A549 treated with DMSO at 1 μM for 4 hours (cell line): Measurements from ENCODE around the gene CST2. TPM values are rescaled to one million over a fixed set of nuclear protein-coding genes. Genes with fewer than 3 reads are reported as not detected.

Experiments
- total RNA-seq: library from RNA; stranded (reverse); fragments of 200-300 nt; extraction: Qiagen RNA extraction; gene quantifications from 5 replicates; pipeline ENCODE4 v1.2.3, GENCODE V29; 2022; ENCODE audit warnings: low read depth

CST2 gene, protein sequence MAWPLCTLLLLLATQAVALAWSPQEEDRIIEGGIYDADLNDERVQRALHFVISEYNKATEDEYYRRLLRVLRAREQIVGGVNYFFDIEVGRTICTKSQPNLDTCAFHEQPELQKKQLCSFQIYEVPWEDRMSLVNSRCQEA
- total RNA-seq: 0.14 to 0.52 TPM (median 0.28 TPM) in 3 of 5 replicates, not detected in the others

DNA sequence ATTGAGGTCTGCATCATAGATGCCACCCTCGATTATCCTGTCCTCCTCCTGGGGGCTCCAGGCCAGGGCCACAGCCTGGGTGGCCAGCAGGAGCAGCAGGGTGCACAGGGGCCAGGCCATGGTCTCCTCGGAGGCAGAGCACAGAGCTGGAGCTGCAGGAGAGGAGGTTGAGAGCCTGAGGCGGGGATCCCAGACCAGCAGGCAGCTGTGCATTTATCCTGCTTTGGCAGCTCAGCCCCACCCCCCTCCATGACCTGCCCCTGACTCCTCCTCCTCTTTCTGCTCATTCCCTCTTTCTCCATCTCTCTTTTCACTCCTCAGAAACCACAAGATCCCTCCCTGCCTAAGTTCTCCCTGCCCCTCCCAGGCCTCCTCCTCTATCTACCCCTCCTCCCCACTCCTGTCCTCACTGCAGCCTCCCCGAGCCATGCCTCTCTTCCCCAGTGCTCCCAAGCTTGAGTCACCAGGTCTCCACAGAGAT lies at the start of gene CST2:
Gene CST2 (minus strand): TSS at position 189 of the 481 bp plus-strand sequence. CDS start 69 bp downstream, at position 120.

Other genes starting within 250 kb of the CST2 start
- gene CST9, start 220.8 kb downstream of the CST2 start, total RNA-seq: not detected in 5 replicates
- gene CST3, start 188.8 kb downstream of the CST2 start, total RNA-seq: 234 to 361 TPM (median 335 TPM) in 5 replicates
- not detected in 5 replicates for gene CST4, start 137.7 kb downstream of the CST2 start, total RNA-seq
- gene CST1, start 75.8 kb downstream of the CST2 start, total RNA-seq: 0.35 to 1.9 TPM (median 0.94 TPM) in 5 replicates
- gene CST5, start 53.0 kb upstream of the CST2 start, total RNA-seq: not detected in 5 replicates
- gene GGTLC1, start 162.1 kb upstream of the CST2 start, total RNA-seq: not detected in 5 replicates